ENCODE measurements around the gene KPNA1.
A peak's percentile ranks its signal among the peaks of the same experiment; 100 is the strongest.

Gene KPNA1

GRCh38 chr3:122392868-122393844, 121.6 kb downstream of the KPNA1 start:
- TF ChIP-seq, protein P1, sequence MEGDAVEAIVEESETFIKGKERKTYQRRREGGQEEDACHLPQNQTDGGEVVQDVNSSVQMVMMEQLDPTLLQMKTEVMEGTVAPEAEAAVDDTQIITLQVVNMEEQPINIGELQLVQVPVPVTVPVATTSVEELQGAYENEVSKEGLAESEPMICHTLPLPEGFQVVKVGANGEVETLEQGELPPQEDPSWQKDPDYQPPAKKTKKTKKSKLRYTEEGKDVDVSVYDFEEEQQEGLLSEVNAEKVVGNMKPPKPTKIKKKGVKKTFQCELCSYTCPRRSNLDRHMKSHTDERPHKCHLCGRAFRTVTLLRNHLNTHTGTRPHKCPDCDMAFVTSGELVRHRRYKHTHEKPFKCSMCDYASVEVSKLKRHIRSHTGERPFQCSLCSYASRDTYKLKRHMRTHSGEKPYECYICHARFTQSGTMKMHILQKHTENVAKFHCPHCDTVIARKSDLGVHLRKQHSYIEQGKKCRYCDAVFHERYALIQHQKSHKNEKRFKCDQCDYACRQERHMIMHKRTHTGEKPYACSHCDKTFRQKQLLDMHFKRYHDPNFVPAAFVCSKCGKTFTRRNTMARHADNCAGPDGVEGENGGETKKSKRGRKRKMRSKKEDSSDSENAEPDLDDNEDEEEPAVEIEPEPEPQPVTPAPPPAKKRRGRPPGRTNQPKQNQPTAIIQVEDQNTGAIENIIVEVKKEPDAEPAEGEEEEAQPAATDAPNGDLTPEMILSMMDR (IDR thresholded peaks at IDR 0.05; ENCODE audit: low read depth, low read length): peak; percentile 67
- H3K4me3 ChIP-seq (ENCODE audit: low read depth, low read length): no peak overlapping the region
- in situ Hi-C loops (cut with HindIII; ENCODE audit: low sequenced_read_pairs): no loop called here
- peak; percentile 65 for DNase-seq (ENCODE audit: low read depth, low spot score)

DNA sequence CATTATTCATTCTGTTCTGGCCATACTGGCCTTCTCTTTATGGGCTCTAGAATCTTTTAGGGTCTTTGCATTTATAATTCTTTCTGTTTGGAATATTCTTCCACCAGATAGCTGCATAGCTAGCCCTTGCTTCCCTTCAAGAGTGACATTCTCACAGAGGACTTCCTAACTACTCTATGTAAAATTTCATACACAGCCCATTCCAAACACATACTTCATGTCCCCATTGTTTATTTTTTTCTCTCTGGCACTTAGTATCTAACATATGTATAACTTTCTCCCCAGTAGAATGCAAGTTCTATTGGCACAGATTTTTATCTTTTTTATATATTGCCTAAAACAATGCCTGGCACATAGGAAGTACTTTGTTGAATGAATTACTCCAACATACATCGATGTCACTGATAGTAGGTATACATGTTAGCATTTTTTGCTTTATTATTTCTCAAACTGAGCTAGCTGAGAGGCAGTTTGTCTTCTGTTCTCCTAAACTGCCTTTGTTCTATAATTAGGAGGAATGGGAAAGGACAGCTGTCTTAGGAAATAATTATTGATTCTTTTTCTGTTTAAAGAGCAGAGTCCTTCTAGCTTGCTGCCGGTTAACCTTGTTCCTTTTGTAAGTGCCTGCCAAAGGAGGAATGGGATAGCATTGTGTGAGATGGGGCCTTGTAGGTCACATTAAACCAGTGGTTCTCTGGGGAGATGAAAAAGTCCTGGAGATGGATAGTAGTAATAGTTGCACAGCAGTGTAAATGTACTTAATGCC, 122.9 kb downstream of the KPNA1 start:
- in situ Hi-C loops (cut with HindIII; ENCODE audit: low sequenced_read_pairs): no loop called here
- TF ChIP-seq, protein P1 (IDR thresholded peaks at IDR 0.05; ENCODE audit: low read depth, low read length): no peak
- H3K4me3 ChIP-seq (ENCODE audit: low read depth, low read length): no peak overlapping the region
- no peak for DNase-seq (ENCODE audit: low read depth, low spot score)

GRCh38 chr3:122390665-122391064, 124.1 kb downstream of the KPNA1 start:
- H3K4me3 ChIP-seq (ENCODE audit: low read depth, low read length): no peak overlapping the region
- TF ChIP-seq, protein P1 (IDR thresholded peaks at IDR 0.05; ENCODE audit: low read depth, low read length): no peak
- in situ Hi-C loops (cut with HindIII; ENCODE audit: low sequenced_read_pairs): no loop called here
- no peak for DNase-seq (ENCODE audit: low read depth, low spot score)

GRCh38 chr3:122389892-122390291, 124.8 kb downstream of the KPNA1 start:
- H3K4me3 ChIP-seq (ENCODE audit: low read depth, low read length): no peak overlapping the region
- DNase-seq (ENCODE audit: low read depth, low spot score): no peak
- in situ Hi-C loops (cut with HindIII; ENCODE audit: low sequenced_read_pairs): no loop called here
- TF ChIP-seq, protein P1 (IDR thresholded peaks at IDR 0.05; ENCODE audit: low read depth, low read length): no peak

DNA sequence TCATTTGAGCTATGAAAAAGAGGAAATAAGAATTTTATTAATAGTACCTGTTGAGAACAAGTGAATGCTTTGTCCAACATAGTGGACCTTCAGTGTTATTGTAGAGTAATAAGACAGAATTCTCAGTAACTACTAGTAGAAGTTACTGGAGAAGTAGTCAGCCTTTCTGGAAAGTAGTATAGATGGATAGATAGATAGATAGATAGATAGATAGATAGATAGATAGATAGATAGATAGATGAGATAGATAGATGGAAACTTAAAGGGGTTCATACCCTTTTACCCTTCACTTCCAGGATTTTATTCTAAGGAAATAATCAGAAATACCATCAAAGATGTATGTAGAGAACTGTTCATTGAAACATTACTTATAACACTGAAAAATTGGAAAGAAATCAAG, 125.5 kb downstream of the KPNA1 start:
- TF ChIP-seq, protein P1 (IDR thresholded peaks at IDR 0.05; ENCODE audit: low read depth, low read length): no peak
- DNase-seq (ENCODE audit: low read depth, low spot score): no peak
- in situ Hi-C loops (cut with HindIII; ENCODE audit: low sequenced_read_pairs): no loop called here
- no peak overlapping the region for H3K4me3 ChIP-seq (ENCODE audit: low read depth, low read length)

DNA sequence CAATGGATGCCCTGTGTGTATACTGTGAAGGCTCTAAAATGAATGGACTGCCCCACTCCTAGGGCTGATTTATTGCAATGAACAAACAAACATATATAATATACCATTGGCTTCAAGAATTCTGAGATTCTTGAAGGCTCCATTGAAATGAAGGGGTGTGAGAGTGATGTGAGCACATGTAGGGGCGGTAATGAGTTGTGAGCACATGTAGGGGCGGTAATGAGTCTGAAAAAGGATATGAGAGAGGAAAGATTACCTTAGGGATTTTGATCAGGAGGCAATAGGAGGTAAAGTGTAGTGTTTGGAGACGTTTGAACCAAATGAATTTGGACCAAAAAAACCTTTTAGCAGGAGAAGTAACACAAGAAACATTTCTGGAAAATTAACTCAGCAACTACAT, 127.0 kb downstream of the KPNA1 start:
- H3K4me3 ChIP-seq (ENCODE audit: low read depth, low read length): no peak overlapping the region
- no peak for DNase-seq (ENCODE audit: low read depth, low spot score)
- in situ Hi-C loops (cut with HindIII; ENCODE audit: low sequenced_read_pairs): no loop called here
- TF ChIP-seq, protein P1 (IDR thresholded peaks at IDR 0.05; ENCODE audit: low read depth, low read length): no peak

All from astrocyte of the spinal cord (primary cell).